Ammon's horn (tissue), 1 donor: ENCODE data around the gene PACRG.

ENCODE experiments used
- DNase-seq: peaks from one replicate; pipeline ENCODE4 v3.0.0-alpha.2; 2016; ENCODE audit warnings: low spot score

PACRG gene

GRCh38 chr6:163287626-163288025 lies 559.9 kb downstream of the PACRG start:
- DNase-seq, result no peak

DNA sequence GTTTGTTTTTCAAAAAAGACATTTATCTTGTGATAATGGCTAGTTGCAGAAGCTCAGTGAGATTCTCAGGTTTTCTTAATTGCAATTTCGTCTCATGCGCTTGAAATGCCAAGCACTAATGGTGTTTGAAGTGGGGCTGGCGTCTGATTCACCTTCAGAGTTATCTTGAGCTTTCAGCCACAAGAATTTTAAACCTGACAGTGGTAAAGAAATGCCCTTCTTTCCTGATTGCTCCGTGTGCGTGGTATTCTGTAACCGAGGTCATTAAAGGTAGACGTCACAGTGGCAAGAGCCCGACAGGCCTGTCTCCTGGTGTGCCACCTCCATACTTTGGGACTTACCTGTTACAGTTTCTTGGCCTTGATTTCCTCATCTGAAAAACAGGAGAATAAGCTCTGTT lies 560.3 kb downstream of the PACRG start:
- DNase-seq, result no peak

- DNase-seq, result no peak
These were observed 561.1 kb downstream of the PACRG start for GRCh38 chr6:163288915-163289314.

DNA sequence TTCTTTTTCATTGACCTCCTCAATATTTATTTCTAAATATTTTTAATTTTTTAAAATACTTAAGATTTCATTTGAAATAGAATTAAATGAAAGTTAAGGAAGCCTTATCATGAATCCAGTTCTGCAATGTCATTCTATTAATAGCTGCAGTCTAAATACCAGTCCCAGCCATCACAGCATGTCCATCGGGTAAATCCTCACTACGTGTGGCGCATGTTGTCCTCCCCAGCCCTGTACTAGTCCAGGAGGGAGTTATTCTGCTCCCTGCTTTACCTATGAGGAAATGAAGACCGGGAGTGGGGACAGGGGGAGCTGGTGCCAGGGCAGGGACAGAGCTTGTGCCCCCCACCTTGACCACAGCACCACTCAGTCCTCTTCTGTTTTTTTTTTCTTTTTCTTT lies 561.7 kb downstream of the PACRG start:
- DNase-seq, result no peak

DNA sequence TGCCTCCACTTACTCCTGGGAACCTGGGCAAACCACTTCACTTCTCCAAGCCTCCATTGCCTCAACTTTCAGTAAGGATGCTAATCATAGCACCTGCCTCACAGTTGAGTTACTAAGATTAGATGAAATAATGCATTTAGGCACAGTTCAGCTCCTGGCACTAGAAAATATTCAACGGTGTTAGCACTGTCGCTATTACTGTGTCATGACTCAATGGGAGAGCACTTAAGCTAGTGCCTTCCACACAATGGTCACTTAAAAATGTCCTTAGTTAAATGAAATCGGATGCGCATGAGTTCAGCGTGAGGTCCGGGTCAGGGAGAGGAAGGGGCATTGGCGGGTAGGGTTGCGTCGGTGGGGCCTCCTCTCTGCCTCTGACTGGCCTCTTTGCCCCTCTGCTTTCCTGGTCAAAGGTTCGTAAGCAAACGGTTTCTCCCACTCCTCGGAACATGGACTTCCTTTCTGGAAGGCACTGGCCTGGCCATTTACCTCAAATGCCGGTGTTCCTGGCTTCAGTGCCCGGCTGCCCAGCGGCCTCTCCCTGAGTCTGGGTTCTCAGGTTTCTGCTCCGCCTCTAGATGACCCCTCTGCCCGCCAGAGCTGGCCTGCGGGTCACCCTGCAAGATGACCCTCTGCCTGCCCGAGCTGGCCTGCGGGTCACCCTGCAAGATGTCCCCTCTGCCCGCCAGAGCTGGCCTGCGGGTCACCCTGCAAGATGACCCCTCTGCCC lies 562.9 kb downstream of the PACRG start:
- DNase-seq, result no peak

- DNase-seq, result no peak
These were observed 563.8 kb downstream of the PACRG start for GRCh38 chr6:163291622-163292021.

DNA sequence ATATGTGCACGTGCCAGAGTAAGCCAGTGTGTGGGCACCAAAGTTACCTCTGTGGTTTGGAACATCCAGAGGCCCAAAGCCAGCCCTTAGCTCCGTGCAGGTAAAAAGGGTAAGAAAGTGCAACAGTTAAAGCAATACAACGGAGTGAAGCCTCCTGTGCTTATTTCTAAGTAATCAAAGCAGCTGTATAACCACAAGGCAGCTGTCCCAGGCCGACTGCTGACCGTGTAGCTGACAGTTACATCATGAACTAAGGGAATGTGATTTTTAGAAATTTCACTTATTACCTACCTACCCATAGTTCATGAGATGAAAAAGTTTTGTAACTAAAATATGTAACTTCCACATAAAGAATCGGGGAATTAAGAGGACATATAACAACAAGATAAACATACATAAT lies 565.5 kb downstream of the PACRG start:
- no peak for DNase-seq

GRCh38 chr6:163294734-163295133 lies 567.0 kb downstream of the PACRG start:
- no peak for DNase-seq

DNA sequence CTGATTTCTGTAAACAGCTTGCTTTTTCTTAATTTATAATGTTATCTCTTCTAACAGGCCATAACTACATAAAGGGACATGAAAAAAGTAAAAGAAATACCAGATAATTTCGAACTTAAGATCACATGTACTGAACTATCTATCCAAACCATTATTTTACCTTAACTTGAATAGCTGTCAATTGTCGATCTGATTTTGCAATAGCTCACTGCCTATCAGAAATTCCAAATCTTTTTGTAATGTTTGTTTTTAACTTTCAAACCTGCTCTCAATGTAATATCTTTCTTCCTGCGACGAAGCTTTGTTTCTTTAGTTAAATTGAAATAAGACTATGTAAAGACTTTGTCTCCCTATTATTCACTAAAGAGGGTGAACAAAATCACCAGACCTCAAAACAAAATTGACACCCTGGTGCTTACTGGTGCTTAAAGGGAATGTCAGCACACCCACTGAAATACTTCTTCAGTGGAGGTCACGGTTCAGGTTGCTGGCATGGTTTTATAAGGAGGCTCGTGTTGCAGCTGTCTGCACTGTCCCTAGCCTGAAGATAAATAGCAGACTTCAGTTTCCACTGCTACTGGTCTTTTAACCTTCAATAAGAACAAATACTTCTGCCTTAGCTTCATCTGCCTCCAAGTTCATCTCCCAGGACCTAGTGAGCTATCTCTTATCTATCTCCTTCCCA lies 569.2 kb downstream of the PACRG start:
- DNase-seq, result no peak

DNA sequence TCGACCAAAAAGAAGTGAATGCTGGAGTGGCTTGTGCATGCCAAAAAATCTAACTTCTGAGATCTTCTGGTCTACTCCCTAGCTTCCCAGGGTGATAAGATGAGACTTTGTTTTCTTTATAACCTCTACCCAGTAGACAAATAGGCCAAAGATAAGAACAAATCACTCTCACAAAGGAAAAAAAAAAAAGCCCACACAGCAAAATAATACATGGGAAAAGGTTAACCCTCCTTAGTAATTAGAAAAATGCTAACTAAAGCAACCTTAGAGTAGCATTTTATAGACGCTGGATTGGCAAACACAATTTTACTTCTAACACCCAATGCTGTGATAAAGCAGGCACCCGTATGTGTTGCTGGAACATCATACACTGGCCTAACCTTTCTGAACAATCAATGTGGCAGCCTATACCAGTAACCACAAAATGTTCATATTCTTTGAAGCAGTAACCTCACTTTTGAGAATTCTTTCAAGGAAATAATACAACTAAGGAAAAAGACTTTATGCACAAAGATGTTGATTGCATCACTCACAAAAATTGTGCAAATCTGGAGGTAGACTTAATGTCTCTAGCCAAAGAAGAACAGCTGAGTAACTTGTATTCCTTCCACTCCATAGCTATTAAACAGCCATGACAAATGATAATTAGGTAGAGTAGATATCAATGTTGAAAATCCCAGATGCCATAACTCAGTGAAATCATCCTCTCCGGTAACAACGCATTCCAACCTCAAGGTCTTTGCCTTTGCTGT lies 570.5 kb downstream of the PACRG start:
- no peak for DNase-seq

GRCh38 chr6:163300838-163301237 lies 573.1 kb downstream of the PACRG start:
- no peak for DNase-seq

GRCh38 chr6:163301726-163302635 lies 574.2 kb downstream of the PACRG start:
- no peak for DNase-seq

DNA sequence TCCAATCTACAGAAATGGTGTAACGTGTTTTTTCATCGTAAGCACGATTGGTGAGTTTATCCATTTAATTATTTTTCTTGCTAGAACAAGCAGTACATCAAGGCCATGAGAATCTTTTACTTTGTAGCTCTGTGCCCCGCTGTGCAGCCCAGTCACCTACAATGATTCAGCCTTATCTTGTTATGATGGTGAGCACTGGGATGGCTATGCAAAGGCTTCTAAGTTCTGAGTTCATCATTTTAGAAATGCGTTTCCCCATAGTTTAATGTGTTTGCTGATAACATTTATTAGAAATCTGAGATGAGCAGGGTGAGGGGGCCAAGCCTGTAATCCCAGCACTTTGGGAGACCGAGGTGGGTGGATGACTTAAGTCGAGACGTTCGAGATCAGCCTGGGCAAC lies 575.0 kb downstream of the PACRG start:
- no peak for DNase-seq

- no peak for DNase-seq
These were observed 578.2 kb downstream of the PACRG start for GRCh38 chr6:163306000-163306399.

DNA sequence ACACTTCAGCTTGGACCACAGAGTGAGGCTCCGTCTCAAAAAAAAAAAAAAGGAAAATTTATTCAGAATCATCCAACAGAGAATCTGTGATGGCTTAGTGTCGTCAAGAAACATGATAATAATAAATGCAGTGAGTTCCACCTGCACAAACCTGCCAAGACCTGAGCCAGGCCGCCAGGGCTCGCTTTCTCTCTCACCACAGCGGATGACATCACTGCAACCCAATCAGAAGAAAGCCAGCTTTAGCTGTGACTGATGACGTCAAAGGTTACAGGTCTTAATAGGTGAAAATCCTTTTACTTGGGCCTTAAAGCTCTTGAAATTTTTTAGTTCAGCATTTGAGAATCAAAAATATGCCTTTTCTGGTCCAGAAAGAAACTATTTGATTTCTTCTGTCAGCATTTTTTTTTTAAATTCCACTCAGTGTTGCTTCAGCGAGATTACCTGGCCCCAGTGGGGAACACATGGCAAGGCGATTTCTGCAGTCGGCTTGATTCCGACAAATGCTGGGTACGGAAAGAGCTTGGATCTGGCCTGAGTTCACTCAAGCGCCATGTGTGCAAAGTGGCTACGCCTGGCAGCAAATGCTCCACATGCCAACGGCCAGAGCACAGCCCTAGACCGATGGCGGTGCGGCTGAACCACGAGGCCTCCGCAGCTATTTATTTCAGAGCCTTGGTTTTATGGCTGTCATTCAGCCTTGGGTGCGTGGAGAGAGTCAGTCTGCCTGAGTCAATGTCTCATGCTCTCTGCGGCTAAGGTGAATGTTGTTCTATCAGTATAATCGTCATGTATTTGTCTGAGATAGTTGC lies 581.1 kb downstream of the PACRG start:
- DNase-seq, result no peak

DNA sequence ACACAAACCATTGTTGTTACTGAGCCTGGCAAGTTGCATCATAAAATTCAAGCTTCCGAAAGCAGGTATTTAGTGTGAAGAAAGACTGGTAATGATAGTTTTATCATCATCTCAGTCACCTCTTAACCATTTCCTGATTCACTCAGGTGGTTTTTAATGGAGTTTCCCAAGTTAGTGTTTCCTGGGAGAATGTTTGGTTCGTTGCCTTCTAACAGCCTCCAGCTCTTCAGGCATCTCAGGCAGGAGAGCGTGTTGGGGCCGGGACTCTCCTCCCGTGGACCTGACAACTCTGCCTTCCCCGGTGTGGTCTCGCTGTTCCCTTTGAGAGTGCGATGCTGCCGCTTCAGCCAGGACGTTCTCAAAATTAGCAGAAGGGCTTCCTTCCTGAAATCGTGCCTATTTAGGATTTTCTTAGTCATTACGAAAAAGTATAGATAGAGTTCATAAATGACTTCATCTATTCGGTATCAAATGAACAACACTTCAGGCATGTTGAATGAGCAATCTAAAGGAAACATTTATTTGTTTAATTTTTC lies 581.8 kb downstream of the PACRG start:
- DNase-seq, result no peak

DNA sequence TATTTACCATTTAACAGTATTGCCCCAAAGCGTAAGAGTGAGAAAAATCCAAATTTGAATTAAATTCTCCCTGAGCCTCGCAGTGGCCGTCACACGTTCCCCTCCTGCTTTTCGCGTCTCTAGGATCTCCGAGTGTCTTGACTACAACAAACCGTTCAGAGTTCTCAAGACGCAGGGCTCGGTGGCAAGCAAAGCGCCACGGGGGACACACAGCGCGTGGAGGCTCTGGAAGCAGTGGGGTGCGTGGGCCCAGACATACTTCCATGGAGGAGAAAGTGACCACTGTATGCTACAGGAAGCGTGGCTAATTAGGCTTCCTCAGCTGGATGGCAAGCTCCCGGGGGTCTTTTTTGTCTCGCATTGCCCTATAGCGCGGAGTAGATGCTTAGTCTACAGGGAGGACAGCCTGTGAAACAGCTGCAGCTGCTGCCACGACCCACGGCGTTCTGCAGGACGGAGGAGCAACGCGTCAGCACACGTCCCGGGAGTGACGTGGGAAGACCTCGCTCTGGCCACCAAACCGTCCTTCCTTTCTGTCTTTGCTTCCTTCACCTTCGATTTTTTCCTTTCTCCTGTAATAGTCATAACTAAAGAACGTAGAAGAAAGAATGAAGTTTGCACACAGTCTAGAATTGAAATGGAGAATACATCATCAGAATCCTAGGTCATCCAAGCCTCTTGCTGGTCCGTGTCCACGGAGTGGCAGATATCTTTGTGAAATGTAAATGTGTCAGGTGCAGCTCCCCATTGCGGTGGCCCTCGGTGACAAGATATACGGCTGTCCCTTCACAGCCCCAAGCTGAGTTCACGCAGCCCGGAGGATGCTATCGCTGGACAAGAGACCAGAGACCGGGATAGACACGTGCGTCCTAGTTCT lies 582.6 kb downstream of the PACRG start:
- no peak for DNase-seq

- no peak for DNase-seq
These were observed 583.2 kb downstream of the PACRG start for GRCh38 chr6:163310973-163311383.

- DNase-seq, result no peak
These were observed 584.1 kb downstream of the PACRG start for GRCh38 chr6:163311830-163312229.

DNA sequence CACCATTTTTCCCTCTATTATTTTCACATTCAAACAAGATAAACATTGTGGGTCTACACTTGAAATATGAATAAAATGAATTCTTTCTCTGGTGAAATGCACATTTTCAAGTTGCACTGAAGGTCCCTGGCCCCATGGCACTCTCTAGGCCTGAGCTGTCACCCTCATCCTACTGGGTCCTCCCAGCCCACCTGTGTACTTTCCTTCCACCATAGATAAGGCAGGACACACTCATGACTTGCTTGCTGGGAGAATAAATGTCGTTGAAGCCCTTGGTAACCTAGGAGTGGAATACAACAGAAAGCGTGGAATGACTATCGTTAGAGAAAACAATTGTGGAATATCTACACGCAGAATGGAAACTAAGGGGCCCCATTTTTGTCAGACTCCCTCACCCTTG lies 585.8 kb downstream of the PACRG start:
- DNase-seq, result no peak
